ENCODE data around the gene GAK. TPM values are rescaled to one million over a fixed set of nuclear protein-coding genes. Genes with fewer than 3 reads are reported as not detected.
A peak's percentile ranks its signal among the peaks of the same experiment; 100 is the strongest.

Gene GAK
- total RNA-seq, 3 donors from 2014 or later (not counting 1 experiment from before 2014, with no cell fraction given), result 349 to 358 (median 349) TPM

DNA sequence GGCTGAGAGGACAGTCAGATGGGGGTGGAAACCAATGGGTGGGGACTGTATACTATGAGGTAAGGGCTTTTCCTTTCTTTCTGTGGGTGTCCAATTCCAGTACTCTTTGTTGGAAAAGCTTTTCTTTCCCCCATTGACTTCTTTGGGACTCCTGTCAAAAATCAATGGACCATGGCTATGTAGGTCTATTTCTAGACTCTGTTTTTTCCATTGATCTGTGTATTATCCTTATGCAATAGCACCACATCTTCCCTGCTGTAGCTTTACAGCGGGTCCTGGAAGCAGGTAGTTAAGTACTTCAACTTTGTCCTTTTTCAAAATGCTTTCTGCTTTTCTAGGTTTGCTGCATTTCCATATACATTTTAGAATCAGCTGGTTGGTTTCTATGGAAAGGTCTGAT, 94.3 kb downstream of the GAK start:
- Histone ChIP-seq H3K4me1 (ENCODE audit: control insufficient read depth, insufficient read depth, low read length) (peaks cover 29% of the 10 kb centered on the region), H3K4me3 (ENCODE audit: low read length) (no peak overlapping the region), H3K27me3 (ENCODE audit: control insufficient read depth, insufficient read depth, low read length) (no peaks in the 10 kb centered on the region), H3K27ac (ENCODE audit: low read length) (no peak overlapping the region), H3K9me3 (ENCODE audit: control insufficient read depth, insufficient read depth, low read length) (peaks cover 9% of the 10 kb centered on the region), H3K36me3 (ENCODE audit: control insufficient read depth, insufficient read depth, low read length) (no peaks in the 10 kb centered on the region)
- no peak overlapping the region for H3K27ac Mint-ChIP-seq
- H3K27me3 Mint-ChIP-seq (ENCODE audit: low read depth in 2 of 2), result no peaks in the 10 kb centered on the region
- H3K9me3 Mint-ChIP-seq, result peaks cover 0 to 3% of the 10 kb centered on the region in 2 donors
- ATAC-seq (no peak), DNase-seq (no peak)
- H3K4me1 Mint-ChIP-seq, result peaks cover 16 to 18% of the 10 kb centered on the region in 2 donors
- H3K36me3 Mint-ChIP-seq, result no peaks in the 10 kb centered on the region
- intact Hi-C loops (cut with micrococcal nuclease), result no loop called here
- no peak overlapping the region for H3K4me3 Mint-ChIP-seq
- TF ChIP-seq, protein P1, sequence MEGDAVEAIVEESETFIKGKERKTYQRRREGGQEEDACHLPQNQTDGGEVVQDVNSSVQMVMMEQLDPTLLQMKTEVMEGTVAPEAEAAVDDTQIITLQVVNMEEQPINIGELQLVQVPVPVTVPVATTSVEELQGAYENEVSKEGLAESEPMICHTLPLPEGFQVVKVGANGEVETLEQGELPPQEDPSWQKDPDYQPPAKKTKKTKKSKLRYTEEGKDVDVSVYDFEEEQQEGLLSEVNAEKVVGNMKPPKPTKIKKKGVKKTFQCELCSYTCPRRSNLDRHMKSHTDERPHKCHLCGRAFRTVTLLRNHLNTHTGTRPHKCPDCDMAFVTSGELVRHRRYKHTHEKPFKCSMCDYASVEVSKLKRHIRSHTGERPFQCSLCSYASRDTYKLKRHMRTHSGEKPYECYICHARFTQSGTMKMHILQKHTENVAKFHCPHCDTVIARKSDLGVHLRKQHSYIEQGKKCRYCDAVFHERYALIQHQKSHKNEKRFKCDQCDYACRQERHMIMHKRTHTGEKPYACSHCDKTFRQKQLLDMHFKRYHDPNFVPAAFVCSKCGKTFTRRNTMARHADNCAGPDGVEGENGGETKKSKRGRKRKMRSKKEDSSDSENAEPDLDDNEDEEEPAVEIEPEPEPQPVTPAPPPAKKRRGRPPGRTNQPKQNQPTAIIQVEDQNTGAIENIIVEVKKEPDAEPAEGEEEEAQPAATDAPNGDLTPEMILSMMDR (IDR thresholded peaks at IDR 0.05), result no peak
- WGBS (ENCODE audit: insufficient coverage), result 91% methylated on average over 1 of the region's 1 CpG

DNA sequence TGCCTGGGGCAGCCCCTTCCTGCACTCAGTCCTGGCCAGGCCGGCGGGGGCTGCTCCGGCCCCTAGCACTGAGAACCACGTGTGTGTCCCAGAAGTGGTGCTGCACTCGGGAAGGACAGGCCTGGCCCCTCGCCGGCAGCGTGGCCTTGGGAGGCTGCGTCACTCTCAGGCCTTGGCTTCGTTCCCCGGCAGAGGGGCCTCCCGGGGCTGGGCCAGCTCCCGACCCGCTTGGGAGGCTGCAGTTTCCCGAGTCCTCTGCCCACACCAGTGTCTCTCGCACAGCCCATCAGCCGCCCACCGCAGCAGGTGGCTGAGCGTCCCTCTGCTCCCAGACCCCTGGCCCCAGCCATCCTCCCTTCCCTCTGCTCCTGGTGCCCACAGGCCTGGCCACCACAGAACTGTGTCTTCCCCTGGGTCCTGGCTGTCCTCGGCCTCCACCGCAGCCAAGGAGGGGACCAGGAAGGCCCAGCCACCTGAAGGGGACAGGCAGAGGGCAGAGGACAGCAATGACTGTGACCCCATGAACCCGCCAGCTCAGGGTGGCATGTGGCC, 95.3 kb downstream of the GAK start:
- 93% methylated on average over 22 of the region's 22 CpGs for WGBS (ENCODE audit: insufficient coverage)
- Histone ChIP-seq H3K27me3 (ENCODE audit: control insufficient read depth, insufficient read depth, low read length) (no peaks in the 10 kb centered on the region), H3K27ac (ENCODE audit: low read length) (no peak overlapping the region), H3K4me3 (ENCODE audit: low read length) (no peak overlapping the region), H3K4me1 (ENCODE audit: control insufficient read depth, insufficient read depth, low read length) (peaks cover 34% of the 10 kb centered on the region), H3K9me3 (ENCODE audit: control insufficient read depth, insufficient read depth, low read length) (peaks cover 16% of the 10 kb centered on the region), H3K36me3 (ENCODE audit: control insufficient read depth, insufficient read depth, low read length) (no peaks in the 10 kb centered on the region)
- H3K27me3 Mint-ChIP-seq (ENCODE audit: low read depth in 2 of 2), result no peaks in the 10 kb centered on the region
- peaks cover 0 to 3% of the 10 kb centered on the region in 2 donors for H3K9me3 Mint-ChIP-seq
- H3K4me1 Mint-ChIP-seq, result peaks cover 17 to 19% of the 10 kb centered on the region in 2 donors
- no peaks in the 10 kb centered on the region for H3K36me3 Mint-ChIP-seq
- H3K27ac Mint-ChIP-seq, result no peak overlapping the region
- intact Hi-C loops (cut with micrococcal nuclease), result no loop called here
- ATAC-seq (peak in 1 of 3 donors; percentile 28), DNase-seq (no peak)
- H3K4me3 Mint-ChIP-seq, result no peak overlapping the region
- TF ChIP-seq, protein P1 (IDR thresholded peaks at IDR 0.05), result no peak

DNA sequence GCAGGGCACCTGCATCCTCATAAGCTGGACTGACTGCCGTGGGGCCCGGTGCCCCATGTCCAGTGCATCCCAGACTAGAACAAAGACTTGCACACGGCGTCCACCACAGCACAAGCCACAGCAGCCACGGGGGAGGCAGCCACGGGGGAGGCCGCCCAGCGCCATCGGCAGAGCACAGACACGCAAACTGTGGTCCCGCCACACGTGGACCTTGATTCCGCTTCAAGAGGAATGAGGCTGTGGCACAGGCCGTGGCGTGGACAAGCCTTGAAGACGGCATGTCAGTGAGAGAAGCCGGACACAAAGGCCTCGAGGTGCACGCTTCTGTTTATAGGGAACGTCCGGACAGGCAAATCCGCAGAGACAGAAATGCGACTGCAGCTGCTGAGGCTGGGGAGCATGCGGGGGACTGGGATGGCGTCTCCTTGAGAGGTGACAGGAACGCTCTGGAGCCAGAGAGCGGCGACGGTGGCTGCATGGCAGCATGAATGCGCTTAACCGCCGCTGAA, 96.1 kb downstream of the GAK start:
- H3K9me3 ChIP-seq (ENCODE audit: control insufficient read depth, insufficient read depth, low read length), result peaks cover 23% of the 10 kb centered on the region
- TF ChIP-seq, protein P1 (IDR thresholded peaks at IDR 0.05), result no peak
- H3K27ac Mint-ChIP-seq, result no peak overlapping the region

More for the DNA sequence above, 96.1 kb downstream of the GAK start:
- ATAC-seq (no peak), DNase-seq (no peak)
- Mint-ChIP-seq H3K4me1 (peaks cover 17 to 19% of the 10 kb centered on the region in 2 donors), H3K4me3 (no peak overlapping the region), H3K9me3 (peaks cover 0 to 5% of the 10 kb centered on the region in 2 donors), H3K36me3 (no peaks in the 10 kb centered on the region), H3K27me3 (ENCODE audit: low read depth in 2 of 2) (no peaks in the 10 kb centered on the region)
- H3K4me1 ChIP-seq (ENCODE audit: control insufficient read depth, insufficient read depth, low read length), result peaks cover 34% of the 10 kb centered on the region
- no peak overlapping the region for H3K27ac ChIP-seq (ENCODE audit: low read length)
- WGBS (ENCODE audit: insufficient coverage), result 98% methylated on average over 32 of the region's 32 CpGs
- intact Hi-C loops (cut with micrococcal nuclease), result no loop called here
- no peak overlapping the region for H3K4me3 ChIP-seq (ENCODE audit: low read length)
- no peaks in the 10 kb centered on the region for H3K27me3 ChIP-seq (ENCODE audit: control insufficient read depth, insufficient read depth, low read length)
- H3K36me3 ChIP-seq (ENCODE audit: control insufficient read depth, insufficient read depth, low read length), result no peaks in the 10 kb centered on the region

Data from natural killer cell (primary cell).